Articular chondrocyte of knee joint (primary cell): ENCODE data around the gene HOXD9. TPM values are rescaled to one million over a fixed set of nuclear protein-coding genes. Genes with fewer than 3 reads are reported as not detected.

Experiments used
- small RNA-seq: library from RNA; depleted of rRNA; stranded (forward); fragments of <200 nt; gene quantifications from one replicate; pipeline ENCODE3, GENCODE V24; 2012
- total RNA-seq: library from RNA; depleted of rRNA; stranded (reverse); fragments of >200 nt; gene quantifications from 2 replicates; pipeline ENCODE4 v1.2.3, GENCODE V29; 2012

HOXD9 gene
- total RNA-seq = 2.9 and 4.3 TPM in 2 replicates

DNA sequence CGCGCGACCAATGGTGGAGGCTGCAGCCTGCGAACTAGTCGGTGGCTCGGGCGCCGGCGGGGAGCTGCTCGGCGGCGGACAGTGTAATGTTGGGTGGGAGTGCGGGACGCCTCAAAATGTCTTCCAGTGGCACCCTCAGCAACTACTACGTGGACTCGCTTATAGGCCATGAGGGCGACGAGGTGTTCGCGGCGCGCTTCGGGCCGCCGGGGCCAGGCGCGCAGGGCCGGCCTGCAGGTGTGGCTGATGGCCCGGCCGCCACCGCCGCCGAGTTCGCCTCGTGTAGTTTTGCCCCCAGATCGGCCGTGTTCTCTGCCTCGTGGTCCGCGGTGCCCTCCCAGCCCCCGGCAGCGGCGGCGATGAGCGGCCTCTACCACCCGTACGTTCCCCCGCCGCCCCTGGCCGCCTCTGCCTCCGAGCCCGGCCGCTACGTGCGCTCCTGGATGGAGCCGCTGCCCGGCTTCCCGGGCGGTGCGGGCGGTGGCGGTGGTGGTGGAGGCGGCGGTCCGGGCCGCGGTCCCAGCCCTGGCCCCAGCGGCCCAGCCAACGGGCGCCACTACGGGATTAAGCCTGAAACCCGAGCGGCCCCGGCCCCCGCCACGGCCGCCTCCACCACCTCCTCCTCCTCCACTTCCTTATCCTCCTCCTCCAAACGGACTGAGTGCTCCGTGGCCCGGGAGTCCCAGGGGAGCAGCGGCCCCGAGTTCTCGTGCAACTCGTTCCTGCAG, at the start of gene HOXD9:
Gene HOXD9, plus strand, starts transcription at position 37 of the 728 bp plus-strand sequence. Its CDS starts 50 bp downstream, at position 87.

DNA sequence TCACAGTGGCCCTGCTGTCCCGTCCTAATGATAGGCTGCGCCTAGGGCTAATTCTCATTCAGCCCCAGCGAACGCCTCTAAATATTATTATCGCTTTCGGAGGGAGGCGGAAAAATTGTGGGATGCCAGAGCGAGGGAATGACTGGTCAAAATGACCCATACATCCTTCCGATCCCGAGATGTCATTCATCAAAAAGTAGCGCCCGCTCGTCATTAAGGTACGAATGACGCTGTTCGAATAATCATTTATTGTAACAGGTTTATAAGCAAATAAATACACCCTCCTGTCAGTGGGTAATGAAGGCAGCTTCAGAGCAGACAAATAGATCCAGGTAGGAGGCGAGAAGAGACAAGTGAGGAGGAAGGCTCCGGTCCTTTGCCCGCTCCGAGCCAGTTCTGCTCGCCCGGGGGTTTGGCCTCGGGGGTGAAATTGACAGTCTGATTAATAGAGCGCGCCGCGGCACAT, 38.7 kb upstream of the HOXD9 start, which contains the start of gene EVX2:
Gene EVX2, minus strand, starts transcription at position 167 of the 466 bp plus-strand sequence. CDS start 186 bp downstream, outside the sequence.

DNA sequence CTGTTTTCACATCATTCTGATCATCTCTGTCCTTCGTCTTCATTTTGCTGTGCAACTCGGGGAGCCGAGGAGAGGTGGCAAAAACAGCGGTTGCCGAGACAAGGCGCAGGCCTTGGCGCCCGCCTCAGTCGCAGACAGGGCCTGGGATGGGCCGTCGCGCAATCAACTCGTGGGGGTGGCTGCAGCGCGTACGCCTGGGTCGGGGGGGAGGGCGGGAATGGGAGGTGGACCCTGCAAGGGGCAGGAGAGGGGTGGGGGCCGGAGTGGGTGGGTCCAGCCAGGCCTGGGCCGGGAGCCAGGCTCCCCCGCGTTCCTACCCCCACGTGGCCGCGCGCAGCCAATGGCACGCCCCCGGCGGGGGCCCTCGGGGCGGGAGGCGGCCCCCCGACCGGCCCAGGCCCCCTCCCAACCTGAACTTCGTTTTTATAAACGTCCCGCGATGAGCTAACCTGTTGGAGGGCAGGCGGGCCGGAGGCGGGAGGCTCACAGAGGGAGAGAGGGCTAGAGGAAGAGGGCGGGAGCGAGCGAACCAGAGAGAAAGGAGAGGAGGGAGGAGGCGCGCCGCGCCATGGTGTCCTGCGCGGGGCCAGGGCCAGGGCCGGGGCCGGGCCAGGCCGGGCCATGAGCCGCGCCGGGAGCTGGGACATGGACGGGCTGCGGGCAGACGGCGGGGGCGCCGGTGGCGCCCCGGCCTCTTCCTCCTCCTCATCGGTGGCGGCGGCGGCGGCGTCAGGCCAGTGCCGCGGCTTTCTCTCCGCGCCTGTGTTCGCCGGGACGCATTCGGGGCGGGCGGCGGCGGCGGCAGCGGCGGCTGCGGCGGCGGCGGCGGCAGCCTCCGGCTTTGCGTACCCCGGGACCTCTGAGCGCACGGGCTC, 30.0 kb upstream of the HOXD9 start, which contains the start of gene HOXD13:
Gene HOXD13, plus strand, starts transcription at position 452 of the 875 bp plus-strand sequence. Its CDS starts 170 bp downstream, at position 622.

DNA sequence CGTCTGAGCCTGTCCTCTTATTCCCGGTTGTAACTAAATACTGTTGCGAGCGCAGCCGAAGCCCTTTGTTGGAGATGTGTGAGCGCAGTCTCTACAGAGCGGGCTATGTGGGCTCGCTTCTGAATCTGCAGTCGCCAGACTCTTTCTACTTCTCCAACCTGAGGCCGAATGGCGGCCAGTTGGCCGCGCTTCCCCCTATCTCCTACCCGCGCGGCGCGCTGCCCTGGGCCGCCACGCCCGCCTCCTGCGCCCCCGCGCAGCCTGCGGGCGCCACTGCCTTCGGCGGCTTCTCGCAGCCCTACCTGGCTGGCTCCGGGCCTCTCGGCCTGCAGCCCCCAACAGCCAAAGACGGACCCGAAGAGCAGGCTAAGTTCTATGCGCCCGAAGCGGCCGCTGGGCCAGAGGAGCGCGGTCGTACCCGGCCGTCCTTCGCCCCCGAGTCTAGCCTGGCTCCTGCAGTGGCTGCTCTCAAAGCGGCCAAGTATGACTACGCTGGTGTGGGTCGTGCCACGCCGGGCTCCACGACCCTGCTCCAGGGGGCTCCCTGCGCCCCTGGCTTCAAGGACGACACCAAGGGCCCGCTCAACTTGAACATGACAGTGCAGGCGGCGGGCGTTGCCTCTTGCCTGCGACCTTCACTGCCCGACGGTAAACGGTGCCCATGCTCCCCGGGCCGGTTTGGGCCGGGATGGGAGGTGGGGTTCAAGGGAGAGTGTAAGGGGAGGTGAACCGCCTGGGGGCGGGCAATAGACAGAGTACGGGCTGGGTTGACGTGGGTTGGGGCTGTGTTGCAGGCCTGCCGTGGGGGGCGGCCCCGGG, 22.6 kb upstream of the HOXD9 start, which contains the start of gene HOXD12:
Gene HOXD12, plus strand, starts transcription at position 68 of the 819 bp plus-strand sequence. Its CDS starts 7 bp downstream, at position 75.

DNA sequence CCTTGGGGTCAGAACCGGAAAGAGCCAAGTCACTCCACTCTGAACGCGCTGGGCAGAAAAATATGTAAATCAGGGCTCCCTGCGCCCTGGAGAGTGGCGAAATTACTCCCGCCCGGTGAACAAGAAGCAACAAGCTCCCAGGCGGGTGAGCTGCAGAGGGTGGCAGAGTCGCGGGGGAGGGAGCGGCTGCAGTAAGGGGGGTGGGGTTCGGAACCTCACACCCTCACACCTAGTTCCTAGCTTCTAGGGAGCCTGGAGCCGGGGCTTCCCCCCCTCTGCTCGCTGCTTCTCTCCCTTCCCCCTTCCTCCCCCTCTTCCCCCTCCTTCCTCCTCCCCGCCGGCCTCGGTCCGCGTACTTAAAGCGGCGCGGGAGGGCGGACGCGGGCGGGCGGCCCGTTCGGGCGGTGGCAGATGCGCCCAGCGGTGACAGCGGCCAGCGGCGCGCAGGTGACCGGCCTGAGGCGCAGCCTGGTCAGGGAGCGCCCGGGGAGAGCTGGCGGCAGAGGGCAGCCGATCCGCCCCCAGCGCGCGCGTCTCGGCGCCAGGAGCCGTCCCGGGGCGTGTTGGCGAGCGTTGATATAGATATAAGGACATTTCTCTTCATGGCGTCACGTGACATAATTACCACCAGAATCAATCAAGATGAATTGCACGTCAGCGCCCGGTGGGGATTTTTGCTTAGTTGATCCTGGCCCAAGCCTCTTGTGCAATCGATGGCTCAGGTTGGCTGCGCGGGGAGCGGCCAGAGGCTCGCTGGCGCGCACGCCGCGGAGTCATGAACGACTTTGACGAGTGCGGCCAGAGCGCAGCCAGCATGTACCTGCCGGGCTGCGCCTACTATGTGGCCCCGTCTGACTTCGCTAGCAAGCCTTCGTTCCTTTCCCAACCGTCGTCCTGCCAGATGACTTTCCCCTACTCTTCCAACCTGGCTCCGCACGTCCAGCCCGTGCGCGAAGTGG, 15.7 kb upstream of the HOXD9 start, which contains the start of gene HOXD11:
Gene HOXD11, plus strand, starts transcription at position 700 of the 959 bp plus-strand sequence. Its CDS starts 76 bp downstream, at position 776.

DNA sequence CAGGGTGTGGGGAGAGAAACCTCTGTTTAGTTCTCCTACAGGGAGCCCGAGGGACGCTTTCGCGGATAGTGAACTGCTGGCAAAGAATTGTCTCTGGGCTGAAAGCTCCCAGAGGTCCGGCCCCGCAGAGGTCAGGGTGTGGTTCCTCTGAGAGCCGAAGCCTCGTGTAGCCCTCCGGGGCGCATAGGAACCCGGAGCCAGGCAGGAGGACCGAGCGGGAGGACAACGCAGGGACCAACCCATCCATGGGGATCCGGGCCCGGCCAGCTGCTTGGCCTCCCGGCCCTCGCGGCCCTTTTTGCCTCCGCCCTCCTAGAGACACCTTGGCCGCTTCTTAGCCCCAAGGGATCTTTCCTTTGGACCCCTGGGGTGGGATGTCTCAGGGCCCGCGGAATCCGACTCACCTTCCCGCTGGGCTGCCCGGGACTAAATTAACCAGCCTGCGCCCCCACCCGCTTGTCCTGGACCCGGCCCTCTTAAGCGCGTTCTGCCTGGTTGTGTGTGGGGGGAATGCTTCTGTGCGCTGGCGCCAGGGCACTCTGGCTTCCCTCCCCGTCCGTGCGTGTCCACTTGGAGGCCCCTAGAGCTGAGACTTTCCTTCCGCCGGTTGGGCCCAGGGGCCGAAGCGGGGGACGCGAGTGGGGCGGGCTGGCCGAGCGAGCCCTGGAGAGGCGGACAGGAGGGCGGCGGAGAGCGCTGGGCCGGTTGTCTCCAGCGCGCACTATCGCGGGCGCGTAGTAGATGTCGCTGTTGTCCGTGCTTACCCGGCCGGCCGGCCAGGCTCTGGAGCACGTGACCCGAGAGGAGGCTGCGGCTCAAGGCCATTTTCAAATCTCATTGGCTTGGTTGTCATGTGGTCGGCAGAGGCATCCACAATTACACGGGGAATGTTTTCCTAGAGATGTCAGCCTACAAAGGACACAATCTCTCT, 6.4 kb upstream of the HOXD9 start, which contains the start of gene HOXD10:
Gene HOXD10, plus strand, starts transcription at position 896 of the 931 bp plus-strand sequence. CDS start 56 bp downstream, outside the sequence.

DNA sequence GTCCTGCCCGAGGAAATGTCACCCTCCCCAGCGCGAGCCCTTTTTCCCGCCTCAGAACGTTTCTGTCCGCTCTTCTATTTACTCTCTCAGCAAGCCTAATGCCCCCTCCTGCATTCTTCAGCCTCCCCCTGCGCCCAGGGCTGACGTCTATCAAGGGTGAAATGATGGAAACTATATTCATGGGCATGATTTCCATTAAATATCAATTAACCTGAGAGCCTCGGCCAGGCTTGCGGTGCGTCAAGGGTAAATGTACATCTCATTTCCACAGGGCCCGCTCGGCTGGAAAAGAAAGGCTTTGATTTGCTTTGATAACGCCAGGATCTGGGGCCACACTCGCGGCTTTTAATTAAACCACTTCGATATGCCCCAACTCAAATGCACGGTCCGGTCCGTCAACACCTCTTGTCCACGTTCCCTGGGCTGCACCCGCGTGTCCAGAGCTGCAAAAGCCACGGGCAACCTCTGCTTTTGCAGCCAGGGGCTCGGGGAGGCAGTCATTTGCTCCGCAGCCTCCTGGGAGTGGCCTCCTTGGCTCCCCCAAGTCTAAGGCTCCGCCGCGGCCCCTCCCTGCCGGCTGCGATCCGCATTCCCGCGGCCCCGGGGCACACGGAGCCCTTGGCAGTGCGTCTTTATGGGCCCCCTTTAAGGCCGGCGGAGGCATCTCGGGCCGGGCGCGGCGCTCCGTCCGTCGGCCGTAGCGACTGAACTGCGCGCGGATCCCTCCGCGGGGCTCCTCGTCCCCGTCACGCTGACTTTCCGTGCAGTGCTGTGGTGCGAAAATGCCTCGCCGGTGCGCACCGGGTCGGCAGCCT, 6.7 kb downstream of the HOXD9 start, which contains the start of gene HOXD8:
Gene HOXD8, plus strand, starts transcription at position 724 of the 815 bp plus-strand sequence. CDS start 662 bp downstream, outside the sequence.

DNA sequence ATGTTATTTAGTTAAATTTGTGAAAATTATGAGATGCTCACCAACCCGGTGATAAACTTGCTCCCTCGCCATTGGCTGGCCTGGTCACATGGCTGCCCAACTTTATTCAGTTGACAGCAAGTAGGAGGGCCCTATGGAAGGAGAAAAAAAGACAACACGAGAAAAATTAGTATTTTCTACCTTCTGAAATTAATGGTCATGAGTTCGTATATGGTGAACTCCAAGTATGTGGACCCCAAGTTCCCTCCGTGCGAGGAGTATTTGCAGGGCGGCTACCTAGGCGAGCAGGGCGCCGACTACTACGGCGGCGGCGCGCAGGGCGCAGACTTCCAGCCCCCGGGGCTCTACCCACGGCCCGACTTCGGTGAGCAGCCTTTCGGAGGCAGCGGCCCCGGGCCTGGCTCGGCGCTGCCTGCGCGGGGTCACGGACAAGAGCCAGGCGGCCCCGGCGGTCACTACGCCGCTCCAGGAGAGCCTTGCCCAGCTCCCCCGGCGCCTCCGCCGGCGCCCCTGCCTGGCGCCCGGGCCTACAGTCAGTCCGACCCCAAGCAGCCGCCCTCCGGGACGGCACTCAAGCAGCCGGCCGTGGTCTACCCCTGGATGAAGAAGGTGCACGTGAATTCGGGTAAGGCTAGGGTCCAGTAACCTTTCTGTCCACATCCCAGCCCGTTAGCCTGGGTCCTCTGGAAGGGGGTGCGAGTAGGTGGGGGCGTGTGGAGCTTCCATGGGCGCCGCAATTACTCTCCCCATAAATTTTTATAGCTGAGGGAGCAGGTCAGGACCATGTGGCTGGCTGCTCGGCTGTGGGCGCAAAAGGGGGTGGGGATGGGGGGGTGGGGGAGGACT, 29.1 kb downstream of the HOXD9 start, which contains the start of gene HOXD4:
Gene HOXD4, plus strand, starts transcription at position 109 of the 846 bp plus-strand sequence. Its CDS starts 84 bp downstream, at position 193.

DNA sequence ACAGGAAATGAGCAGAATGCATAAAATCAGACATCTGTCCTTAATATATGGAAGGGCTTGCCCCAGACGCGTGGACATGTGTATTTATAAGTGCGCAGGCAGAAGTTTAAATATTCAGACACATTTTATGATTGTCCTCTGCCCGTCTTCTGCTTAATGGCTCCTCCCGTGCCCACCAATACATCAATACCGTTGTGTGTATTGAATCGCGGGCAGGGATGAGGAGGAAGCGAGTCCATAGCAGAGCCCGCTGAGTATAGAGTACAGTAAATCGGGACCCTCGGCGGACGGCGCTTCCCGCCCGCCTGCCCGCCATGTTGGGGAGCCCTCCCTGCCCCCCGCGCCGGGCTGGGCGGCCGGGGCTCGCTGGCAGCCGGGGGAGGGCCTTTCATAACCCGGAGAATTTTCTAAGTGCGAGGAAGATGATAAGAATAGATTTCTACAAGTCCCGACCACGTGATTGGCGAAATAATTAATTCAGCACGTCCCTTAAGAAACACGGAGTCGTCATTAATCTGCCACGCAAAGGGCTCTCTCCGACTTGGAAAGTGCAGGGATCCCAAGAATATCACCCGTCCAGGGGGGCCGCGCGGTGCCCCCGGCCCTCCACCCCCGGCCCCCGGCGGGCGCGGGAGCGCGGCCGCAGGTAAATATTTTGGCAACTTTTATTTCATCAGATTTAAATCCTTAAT, 34.4 kb downstream of the HOXD9 start, which contains the start of gene HOXD3:
Gene HOXD3, plus strand, starts transcription at position 501 of the 692 bp plus-strand sequence. CDS start 11,808 bp downstream, outside the sequence.

Small RNAs within 50 kb of the gene (small RNA-seq; reads per million reads assigned to genes)
- 5,348 reads per million, percentile 100 among the genes with 10 or more reads in this experiment for gene MIR10B

Other genes starting within 250 kb of the HOXD9 start
- gene LNPK, start 120.5 kb upstream of the HOXD9 start, total RNA-seq = 57.6 and 63.6 TPM in 2 replicates
- not detected in 2 replicates for gene EVX2, start 38.8 kb upstream of the HOXD9 start, total RNA-seq
- 0.11 and 0.13 TPM in 2 replicates for gene HOXD13, start 30.0 kb upstream of the HOXD9 start, total RNA-seq
- gene HOXD12, start 22.9 kb upstream of the HOXD9 start, total RNA-seq = not detected in 2 replicates
- 0.13 and 0.76 TPM in 2 replicates for gene HOXD11, start 15.4 kb upstream of the HOXD9 start, total RNA-seq
- 0.78 and 1.2 TPM in 2 replicates for gene HOXD10, start 5.9 kb upstream of the HOXD9 start, total RNA-seq
- 9.2 and 10.2 TPM in 2 replicates for gene HOXD8, start 7.0 kb downstream of the HOXD9 start, total RNA-seq
- 1.6 and 3.1 TPM in 2 replicates for gene HOXD4, start 28.8 kb downstream of the HOXD9 start, total RNA-seq
- gene HOXD3, start 34.6 kb downstream of the HOXD9 start, total RNA-seq = 3.7 and 6.4 TPM in 2 replicates
- not detected in 2 replicates for gene HOXD1, start 65.9 kb downstream of the HOXD9 start, total RNA-seq
- 17.5 and 21.2 TPM in 2 replicates for gene MTX2, start 146.7 kb downstream of the HOXD9 start, total RNA-seq